CMK (cell line): ENCODE measurements around the gene STOX1.
"Not testable (repeated sequence)": the region's sequence is repeated elsewhere in the genome, so short reads cannot be mapped to it uniquely, and the experiment has no call there.

Experiments used
- DNase-seq: peaks from one replicate; pipeline ENCODE4 v3.0.0-alpha.2; 2010; ENCODE audit warnings: low read depth

STOX1 gene, protein sequence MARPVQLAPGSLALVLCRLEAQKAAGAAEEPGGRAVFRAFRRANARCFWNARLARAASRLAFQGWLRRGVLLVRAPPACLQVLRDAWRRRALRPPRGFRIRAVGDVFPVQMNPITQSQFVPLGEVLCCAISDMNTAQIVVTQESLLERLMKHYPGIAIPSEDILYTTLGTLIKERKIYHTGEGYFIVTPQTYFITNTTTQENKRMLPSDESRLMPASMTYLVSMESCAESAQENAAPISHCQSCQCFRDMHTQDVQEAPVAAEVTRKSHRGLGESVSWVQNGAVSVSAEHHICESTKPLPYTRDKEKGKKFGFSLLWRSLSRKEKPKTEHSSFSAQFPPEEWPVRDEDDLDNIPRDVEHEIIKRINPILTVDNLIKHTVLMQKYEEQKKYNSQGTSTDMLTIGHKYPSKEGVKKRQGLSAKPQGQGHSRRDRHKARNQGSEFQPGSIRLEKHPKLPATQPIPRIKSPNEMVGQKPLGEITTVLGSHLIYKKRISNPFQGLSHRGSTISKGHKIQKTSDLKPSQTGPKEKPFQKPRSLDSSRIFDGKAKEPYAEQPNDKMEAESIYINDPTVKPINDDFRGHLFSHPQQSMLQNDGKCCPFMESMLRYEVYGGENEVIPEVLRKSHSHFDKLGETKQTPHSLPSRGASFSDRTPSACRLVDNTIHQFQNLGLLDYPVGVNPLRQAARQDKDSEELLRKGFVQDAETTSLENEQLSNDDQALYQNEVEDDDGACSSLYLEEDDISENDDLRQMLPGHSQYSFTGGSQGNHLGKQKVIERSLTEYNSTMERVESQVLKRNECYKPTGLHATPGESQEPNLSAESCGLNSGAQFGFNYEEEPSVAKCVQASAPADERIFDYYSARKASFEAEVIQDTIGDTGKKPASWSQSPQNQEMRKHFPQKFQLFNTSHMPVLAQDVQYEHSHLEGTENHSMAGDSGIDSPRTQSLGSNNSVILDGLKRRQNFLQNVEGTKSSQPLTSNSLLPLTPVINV

DNA sequence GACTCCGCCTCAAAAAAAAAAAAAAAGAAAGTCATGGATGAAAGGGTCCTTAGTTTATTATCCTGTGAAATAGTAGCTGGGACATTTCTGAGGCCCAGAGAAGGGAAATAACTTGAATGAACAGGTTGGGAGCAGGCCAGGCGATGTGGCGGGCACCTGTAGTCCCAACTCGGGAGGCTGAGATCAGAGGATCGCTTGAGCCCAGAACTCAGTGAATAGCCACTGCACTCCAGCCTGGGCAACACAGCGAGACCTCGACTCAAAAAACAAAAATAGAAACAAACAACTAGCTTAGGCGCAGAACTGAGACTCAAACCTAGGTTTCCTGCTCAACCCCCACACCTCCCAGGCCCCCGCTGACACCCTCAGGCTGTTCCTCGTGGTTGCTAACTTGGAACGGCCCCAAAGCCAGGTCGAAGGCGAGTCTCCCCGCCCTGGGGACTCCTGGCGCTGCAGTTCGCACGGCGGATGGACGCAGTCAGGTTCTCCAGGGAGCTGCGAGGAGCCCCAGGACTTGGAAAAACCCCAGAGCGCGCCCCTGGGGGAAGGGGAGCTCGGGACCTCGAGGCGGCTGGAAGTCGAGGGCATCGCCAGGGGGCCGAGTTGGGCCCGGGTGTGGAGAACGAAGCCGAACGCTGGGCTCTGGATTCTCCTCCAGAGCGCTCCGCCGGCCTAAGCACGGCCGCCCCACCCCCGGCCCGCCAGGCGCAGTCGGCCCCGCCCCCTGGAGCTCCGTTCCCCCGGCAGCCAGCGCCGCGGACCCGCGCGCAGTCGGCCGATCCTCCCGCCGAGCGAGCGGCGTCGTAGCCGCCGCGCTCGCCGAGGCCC, at the start of gene STOX1:
Gene STOX1 (plus strand): TSS at position 768 of the 828 bp plus-strand sequence. CDS start 93 bp downstream, outside the sequence.
- DNase-seq, result no peak

DNA sequence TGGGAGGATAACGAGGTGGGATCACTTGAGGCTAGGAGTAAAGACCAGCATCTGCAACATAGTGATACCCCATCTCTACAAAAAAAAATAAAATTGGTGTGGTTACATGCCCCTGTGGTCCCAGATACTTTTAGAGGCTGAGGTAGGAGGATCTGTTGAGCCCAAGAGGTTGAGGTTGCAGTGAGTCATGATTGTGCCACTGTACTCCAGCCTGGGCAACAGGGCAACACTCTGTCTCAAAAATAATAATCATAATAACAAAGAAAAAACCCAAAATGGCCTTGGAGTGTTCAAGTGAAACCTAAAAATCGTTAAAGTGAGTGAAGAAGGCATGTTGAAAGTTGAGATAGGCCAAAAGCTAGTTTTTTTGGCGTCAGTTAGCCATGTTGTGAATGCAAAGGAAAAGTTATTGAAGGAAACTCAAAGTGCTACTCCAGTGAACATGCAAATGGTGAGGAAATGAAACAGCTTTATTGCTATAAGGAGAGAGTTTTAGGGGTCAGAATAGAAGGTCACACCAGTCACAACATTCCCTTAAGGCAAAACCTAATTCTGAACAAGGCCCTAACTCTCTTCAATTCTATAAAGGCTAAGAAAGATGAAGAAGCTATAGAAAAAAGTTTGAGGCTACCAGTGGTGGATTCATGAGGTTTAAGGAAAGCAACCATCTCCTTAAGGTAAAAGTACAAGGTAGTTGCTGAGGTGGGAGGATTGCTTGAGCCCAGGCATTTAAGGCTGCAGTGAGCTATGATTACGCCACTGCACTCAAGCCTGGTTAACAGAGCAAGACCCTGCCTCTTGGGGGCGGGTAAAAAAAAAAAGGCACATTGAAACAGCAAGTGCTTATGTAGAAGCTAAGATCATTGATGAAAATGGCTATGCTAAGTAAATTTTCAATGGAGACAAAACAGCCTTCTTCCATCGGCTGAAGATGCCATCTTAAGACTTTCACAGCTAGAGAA, 45.4 kb upstream of the STOX1 start:
- no peak for DNase-seq

DNA sequence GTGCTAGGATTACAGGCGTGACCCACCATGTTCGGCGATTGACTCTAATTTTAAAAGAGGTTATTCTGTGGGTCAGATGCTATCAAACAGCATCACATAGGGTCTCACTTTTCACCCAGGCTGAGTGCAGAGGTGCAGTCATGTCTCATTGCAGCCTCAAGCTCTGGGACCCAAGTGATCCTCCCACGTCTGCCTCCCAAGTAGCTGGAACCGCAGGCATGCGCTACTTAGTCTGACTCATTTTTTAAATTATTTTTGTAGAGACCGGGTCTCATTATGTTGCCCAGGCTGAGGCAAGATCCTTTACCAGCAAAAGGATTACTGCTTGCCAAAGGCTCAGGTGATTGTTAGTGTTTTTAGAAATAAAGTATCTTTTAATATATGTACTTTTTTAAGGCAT, 42.9 kb upstream of the STOX1 start:
- no peak for DNase-seq

DNA sequence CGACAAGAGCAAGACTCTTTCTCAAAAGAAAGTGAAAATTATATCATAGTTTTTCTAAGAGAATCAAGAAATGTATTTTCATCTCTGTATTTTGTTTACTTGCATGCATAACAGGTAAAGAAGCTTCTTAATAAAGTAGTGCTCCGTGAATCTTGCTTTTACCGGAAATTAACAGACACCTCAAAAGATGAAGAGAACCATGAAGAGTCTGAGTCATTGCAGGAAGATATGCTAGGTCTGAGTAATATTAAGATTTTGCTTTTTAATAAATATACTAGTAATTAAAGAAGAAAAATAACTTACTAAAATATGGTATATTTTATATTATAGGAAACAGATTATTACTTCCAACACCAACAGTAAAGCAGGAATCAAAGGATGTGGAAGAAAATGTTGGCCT, 39.5 kb upstream of the STOX1 start:
- DNase-seq, result no peak

DNA sequence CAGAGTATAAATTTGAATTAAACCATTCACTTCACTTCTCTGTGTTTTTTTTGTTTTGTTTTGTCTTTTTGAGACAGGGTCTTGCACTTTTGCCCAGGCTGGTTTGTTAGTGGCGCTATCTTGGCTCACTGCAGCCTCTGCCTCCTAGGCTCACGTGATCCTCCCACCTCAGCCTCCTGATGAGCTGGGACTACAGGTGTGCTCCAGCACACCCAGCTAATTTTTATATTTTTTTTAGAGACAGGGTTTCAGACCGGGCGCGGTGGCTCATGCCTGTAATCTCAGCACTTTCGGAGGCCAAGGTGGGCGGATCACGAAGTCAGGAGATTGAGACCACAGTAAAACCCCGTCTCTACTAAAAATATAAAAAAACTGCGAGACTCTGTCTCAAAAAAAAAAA, 36.9 kb upstream of the STOX1 start:
- DNase-seq, result no peak

DNA sequence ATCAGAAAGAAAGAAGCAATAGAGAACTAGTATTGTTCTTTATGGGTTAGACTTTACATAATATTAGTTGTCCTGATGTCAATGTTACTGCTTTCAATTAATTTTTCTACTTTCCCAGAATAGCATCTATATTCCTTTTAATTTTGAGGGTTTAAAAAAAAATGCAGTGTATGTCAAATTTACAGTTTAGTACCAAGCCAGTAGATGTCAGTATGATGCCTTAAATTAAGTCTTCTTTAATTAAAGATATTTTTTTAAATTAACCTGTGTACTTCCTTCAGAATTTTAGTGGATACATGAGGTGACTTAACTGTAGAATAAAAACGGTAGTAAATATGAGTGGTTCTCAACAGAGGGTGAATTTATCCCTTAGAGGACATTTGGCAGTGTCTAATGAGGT, 35.2 kb upstream of the STOX1 start:
- no peak for DNase-seq

DNA sequence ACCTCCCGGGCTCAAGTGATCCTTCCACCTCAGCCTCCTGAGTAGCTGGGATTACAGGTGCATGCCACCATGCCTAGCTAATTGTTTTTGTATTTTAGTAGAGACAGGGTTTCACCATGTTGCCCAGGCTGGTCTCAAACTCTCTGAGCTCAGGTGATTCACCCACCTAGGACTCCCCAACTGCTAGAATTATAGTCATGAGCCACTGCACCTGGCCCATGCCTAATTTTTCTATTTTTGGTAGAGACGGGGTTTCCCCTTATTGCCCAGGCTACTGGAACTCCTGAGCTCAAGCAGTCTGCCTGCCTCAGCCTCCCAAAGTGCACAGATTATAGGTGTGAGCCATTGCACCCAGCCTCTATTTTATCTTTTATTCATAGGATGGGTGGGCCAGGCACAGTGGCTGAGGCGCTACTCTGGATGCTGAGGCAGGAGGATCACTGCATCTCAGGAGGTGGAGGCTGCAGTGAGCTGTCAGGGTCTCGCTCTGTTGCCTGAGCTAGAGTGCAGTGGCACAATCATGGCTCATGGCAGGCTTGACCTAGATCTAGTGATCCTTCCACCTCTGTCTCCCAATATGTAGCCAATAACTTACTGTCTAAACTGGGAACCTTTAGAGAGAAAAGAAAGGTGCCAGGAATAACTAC, 31.3 kb upstream of the STOX1 start:
- no peak for DNase-seq

GRCh38 chr10:68796605-68797004, 30.7 kb upstream of the STOX1 start:
- DNase-seq, result no peak

DNA sequence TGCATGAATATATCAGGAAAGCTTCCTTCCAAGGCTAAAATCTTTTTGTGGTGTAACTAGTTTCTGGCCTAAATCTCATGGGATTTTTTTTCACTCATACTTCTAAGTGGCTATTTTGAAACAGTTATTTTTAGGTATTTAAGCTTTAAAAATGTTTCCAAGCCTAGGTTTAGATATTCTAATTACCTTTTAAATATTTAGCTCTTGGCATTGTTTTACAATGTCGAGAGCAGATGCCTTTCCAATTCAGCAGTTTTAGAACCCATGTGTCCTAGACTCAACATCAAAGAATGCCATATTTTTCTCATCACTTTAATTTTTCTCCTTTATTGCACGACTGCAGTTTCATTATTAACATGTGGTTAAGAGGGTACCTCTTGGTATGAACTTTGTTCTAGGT, 27.1 kb upstream of the STOX1 start:
- no peak for DNase-seq

- no peak for DNase-seq
Measured at GRCh38 chr10:68804692-68805091, 22.6 kb upstream of the STOX1 start.

DNA sequence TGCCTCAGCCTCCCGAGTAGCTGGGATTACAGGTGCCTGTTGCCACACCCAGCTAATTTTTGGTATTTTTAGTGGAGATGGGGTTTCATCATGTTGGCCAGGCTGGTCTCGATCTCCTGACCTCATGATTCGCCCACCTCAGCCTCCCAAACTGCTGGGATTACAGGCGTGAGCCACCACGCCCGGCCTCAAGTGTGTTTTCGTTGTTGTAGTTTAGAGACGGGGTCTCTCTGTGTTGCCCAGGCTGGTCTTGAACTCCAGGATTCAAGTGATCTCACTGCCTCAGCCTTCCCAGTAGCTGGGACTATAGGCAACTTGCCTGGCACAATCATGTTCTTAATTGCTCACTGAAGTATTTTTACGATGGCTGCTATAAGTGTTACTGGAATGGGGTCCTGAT, 16.5 kb upstream of the STOX1 start:
- not testable (repeated sequence) for DNase-seq

DNA sequence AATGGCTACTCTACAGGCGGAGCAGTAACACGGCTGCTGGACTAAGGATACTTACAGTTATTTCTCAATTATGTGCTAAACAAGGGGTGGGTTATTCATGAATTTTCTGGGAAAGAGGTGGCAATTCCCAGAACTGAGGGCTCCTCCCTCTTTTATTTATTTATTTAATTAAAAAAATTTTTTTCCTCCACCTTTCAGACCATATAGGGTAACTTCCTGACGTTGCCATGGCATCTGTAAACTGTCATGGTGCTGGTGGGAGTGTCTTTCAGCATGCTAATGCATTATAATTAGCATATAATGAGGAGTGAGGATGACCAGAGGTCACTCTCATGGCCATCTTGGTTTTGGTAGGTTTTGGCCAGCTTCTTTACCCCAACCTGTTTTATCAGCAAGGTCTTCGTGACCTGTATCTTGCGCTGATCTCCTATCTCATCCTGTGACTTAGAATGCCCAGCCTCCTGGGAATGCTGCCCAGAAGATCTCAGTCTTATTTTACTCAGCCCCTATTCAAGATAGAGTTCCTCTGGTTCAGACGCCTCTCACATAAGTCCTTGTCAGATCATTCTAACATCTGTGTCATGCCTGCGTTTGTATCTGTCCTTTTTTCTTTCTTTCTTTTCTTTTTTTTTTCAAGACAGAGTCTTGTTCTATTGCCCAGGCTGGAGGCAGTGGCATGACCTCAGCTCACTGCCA, 15.9 kb upstream of the STOX1 start:
- no peak for DNase-seq

- DNase-seq, result no peak
Measured at GRCh38 chr10:68812420-68812819, 14.9 kb upstream of the STOX1 start.

GRCh38 chr10:68813559-68813958, 13.8 kb upstream of the STOX1 start:
- no peak for DNase-seq

GRCh38 chr10:68816796-68817412, 10.4 kb upstream of the STOX1 start:
- no peak for DNase-seq

GRCh38 chr10:68820359-68820758, 7.0 kb upstream of the STOX1 start:
- DNase-seq, result not testable (repeated sequence)

DNA sequence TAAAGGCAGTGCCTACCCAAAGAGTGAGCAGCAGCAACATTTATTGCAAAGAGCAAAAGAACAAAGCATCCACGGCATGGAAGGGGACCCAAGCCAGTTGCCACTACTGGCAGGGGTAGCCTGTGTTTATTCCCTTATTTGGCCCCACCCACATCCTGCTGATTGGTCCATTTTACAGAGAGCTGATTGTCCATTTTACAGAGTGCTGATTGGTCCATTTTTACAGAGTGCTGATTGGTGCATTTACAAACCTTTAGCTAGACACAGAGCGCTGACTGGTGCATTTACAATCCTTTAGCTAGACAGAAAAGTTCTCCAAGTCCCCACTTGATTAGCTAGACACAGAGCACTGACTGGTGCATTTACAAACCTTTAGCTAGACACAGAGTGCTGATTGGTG, 4.7 kb upstream of the STOX1 start:
- not testable (repeated sequence) for DNase-seq

GRCh38 chr10:68827592-68827959, 245 bp downstream of the STOX1 start:
- DNase-seq, result not testable (repeated sequence)

DNA sequence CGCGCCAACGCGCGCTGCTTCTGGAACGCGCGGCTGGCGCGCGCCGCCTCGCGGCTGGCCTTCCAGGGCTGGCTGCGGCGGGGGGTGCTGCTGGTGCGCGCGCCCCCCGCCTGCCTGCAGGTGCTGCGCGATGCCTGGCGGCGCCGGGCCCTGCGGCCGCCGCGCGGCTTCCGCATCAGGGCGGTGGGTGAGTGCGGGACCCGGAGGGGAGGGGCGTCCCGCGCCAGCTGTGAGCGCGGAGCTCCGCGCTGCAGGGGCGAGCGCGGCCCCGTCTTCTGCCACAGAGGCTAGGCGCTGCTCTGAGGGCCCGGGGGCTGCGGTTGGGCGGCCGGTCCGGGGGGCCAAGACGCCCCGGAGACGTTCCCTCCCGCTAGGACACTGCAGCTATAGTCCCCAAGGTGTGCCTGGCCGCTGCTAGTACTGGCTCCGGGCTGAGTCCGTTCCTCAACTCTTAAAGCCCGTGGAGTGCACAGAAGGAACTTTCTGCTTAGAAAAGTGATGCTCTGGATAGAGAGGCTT, 811 bp downstream of the STOX1 start:
- DNase-seq, result not testable (repeated sequence)
